Upper lobe of left lung (tissue), 6 donors: Measurements from ENCODE around the gene MAPK14. TPM values are rescaled to one million over a fixed set of nuclear protein-coding genes. Genes with fewer than 3 reads are reported as not detected.

Experiments
- ATAC-seq, 2 donors: fragments of 200-7000 bp; cut with Tn5 transposase; one replicate each; pipeline ENCODE4 v1.9.1; 2022; ENCODE audit warnings: mild to moderate bottlenecking in 2 of 2, moderate library complexity in 2 of 2; ENCODE audit not compliant: low FRiP score in 2 of 2
- DNase-seq, 2 donors: peaks; one replicate each; pipeline ENCODE4 v3.0.0-alpha.2; 2019 to 2020
- H3K27ac ChIP-seq, 4 donors: fragments of 200-600 bp; sonication (generic); one replicate each; pipeline ENCODE4 v1.5.1; 2016 to 2019
- H3K27me3 ChIP-seq, 4 donors: fragments of 200-600 bp; sonication (generic); one replicate each; pipeline ENCODE4 v1.5.1; 2017 to 2019
- H3K36me3 ChIP-seq, 4 donors: fragments of 200-600 bp; sonication (generic); one replicate each; pipeline ENCODE4 v1.5.1; 2016 to 2019
- H3K4me1 ChIP-seq, 4 donors: fragments of 200-600 bp; sonication (generic); one replicate each; pipeline ENCODE4 v1.5.1; 2018 to 2019
- H3K4me3 ChIP-seq, 4 donors: fragments of 200-600 bp; sonication (generic); one replicate each; pipeline ENCODE4 v1.5.1; 2017 to 2019; ENCODE audit warnings: mild to moderate bottlenecking in 2 of 4, moderate library complexity in 1 of 4
- H3K9me3 ChIP-seq, 4 donors: fragments of 200-600 bp; sonication (generic); one replicate each; pipeline ENCODE4 v1.5.1; 2018 to 2019
- EP300 ChIP-seq, 4 donors: sonication (generic); formaldehyde crosslinking; IDR thresholded peaks; one replicate each; pipeline ENCODE4 v1.5.1; 2017; ENCODE audit warnings: antibody characterized with exemption in 4 of 4, control low read depth in 2 of 4
- POLR2A ChIP-seq, 4 donors: fragments of 450-650 bp; IDR thresholded peaks; one replicate each; pipeline ENCODE4 v1.5.1; 2016 to 2017; ENCODE audit warnings: antibody characterized with exemption in 4 of 4, mild to moderate bottlenecking in 2 of 4
- POLR2AphosphoS5 ChIP-seq, 2 donors: sonication (generic); formaldehyde crosslinking; IDR thresholded peaks; one replicate each; pipeline ENCODE4 v1.5.1; 2017; ENCODE audit warnings: antibody characterized with exemption in 2 of 2
- WGBS, 2 donors: methylation state at CpG; one replicate each; pipeline ENCODE4 v1.1.5; 2017 to 2018; 5-methylcytosine and 5-hydroxymethylcytosine counted together
- total RNA-seq, 6 donors: library from RNA; depleted of rRNA in 4 of 6; stranded (reverse); fragments of >200 nt in 4 of 6; gene quantifications; one replicate each; pipeline versions ENCODE4 v1.1.0 to v1.2.1, GENCODE V29; 2016 to 2021
- TF ChIP-seq, protein P1 (sequence below), 6 experiments: fragments of 450-650 bp in 4 of 6; fragments of 200-600 bp in 2 of 6; sonication (generic) in 2 of 6; IDR thresholded peaks; one replicate each; pipeline ENCODE4 v1.5.1; 2016 to 2019; ENCODE audit warnings: antibody characterized with exemption in 6 of 6
- donor health status: DM: no; HTN: no; CAD: no; lungs with moderate emphysema.
- donor health status: DM: no; HTN: yes; CAD: no; lungs with severe emphysema.

MAPK14 gene
- total RNA-seq, 6 donors from 2014 or later = 39.8 to 96.3 (median 70.8) TPM

- Histone ChIP-seq H3K36me3 (no peaks in the 10 kb centered on the region), H3K4me3 (no peak overlapping the region), H3K9me3 (no peaks in the 10 kb centered on the region), H3K4me1 (no peaks in the 10 kb centered on the region), H3K27ac (no peak overlapping the region), H3K27me3 (no peaks in the 10 kb centered on the region)
- no peak for DNase-seq
- ATAC-seq = no peak
- WGBS, 2 donors = 58 to 67% methylated on average over 1 of the region's 1 CpG
- no peak for TF ChIP-seq POLR2A (IDR thresholded peaks at IDR 0.05)
- no peak for TF ChIP-seq EP300 (IDR thresholded peaks at IDR 0.05)
- no peak for TF ChIP-seq POLR2AphosphoS5 (IDR thresholded peaks at IDR 0.05)
- TF ChIP-seq, protein P1, sequence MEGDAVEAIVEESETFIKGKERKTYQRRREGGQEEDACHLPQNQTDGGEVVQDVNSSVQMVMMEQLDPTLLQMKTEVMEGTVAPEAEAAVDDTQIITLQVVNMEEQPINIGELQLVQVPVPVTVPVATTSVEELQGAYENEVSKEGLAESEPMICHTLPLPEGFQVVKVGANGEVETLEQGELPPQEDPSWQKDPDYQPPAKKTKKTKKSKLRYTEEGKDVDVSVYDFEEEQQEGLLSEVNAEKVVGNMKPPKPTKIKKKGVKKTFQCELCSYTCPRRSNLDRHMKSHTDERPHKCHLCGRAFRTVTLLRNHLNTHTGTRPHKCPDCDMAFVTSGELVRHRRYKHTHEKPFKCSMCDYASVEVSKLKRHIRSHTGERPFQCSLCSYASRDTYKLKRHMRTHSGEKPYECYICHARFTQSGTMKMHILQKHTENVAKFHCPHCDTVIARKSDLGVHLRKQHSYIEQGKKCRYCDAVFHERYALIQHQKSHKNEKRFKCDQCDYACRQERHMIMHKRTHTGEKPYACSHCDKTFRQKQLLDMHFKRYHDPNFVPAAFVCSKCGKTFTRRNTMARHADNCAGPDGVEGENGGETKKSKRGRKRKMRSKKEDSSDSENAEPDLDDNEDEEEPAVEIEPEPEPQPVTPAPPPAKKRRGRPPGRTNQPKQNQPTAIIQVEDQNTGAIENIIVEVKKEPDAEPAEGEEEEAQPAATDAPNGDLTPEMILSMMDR (IDR thresholded peaks at IDR 0.05) = no peak
These were observed 27.2 kb upstream of the MAPK14 start for GRCh38 chr6:36000451-36000850.

- no peak overlapping the region for H3K4me3 ChIP-seq
- 80 to 89% methylated on average over 4 of the region's 4 CpGs for WGBS, 2 donors
- H3K27ac ChIP-seq = peak overlapping the region in 1 of 4 donors; percentile 51
- no peak for DNase-seq
- no peaks in the 10 kb centered on the region for H3K27me3 ChIP-seq
- no peaks in the 10 kb centered on the region for H3K9me3 ChIP-seq
- no peaks in the 10 kb centered on the region for H3K4me1 ChIP-seq
- ATAC-seq = no peak
- TF ChIP-seq EP300 (IDR thresholded peaks at IDR 0.05) (no peak), POLR2AphosphoS5 (IDR thresholded peaks at IDR 0.05) (no peak), POLR2A (IDR thresholded peaks at IDR 0.05) (no peak)
- TF ChIP-seq, protein P1 (IDR thresholded peaks at IDR 0.05) = no peak
- no peaks in the 10 kb centered on the region for H3K36me3 ChIP-seq
These were observed 11.9 kb upstream of the MAPK14 start for GRCh38 chr6:36015666-36016065.

DNA sequence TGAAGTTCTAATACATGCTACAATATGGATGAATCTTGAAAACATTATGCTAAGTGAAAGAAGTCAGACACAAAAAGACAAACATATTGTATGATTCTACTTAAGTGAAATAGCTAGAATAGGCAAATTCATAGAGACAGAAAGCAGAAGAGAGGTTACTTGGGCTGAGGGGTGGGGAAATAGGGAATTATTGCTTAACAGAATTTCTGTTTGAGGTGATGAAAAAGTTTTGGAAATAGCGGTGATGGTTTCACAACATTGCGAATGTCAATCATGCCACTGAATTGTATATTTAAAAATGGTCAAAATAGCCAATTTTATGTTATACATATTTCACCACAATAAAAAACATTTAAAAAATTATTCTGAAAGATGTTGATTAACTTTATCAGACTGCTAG is 9.3 kb upstream of the MAPK14 start:
- TF ChIP-seq POLR2A (IDR thresholded peaks at IDR 0.05) (no peak), EP300 (IDR thresholded peaks at IDR 0.05) (no peak), POLR2AphosphoS5 (IDR thresholded peaks at IDR 0.05) (no peak)
- TF ChIP-seq, protein P1 (IDR thresholded peaks at IDR 0.05) = no peak
- Histone ChIP-seq H3K36me3 (no peaks in the 10 kb centered on the region), H3K9me3 (no peaks in the 10 kb centered on the region), H3K4me3 (no peak overlapping the region), H3K4me1 (no peaks in the 10 kb centered on the region), H3K27ac (peak overlapping the region in 3 of 4 donors; percentile 45 to 76 (median 64)), H3K27me3 (no peaks in the 10 kb centered on the region)
- no peak for DNase-seq
- ATAC-seq = no peak
- WGBS, 2 donors = 51 to 68% methylated on average over 2 of the region's 2 CpGs

DNA sequence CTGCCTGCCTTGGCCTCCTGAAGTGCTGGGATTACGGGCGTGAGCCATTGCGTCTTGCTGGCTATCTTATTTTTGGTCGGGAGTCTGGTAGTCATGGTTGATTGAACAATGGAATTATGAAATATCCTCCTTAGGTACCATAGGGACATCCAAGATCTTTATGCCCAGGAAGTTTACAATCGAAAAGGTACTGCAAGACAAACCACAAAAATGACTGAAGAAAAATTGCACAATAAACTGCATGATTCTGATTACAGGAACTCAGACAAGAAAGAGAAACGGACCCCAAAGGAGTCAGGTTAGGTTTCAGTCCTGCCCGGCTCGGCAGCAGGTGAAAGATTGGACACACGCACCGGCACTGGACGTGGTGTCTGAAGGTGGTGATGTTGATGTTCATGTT is 8.4 kb upstream of the MAPK14 start:
- Histone ChIP-seq H3K4me3 (no peak overlapping the region), H3K9me3 (no peaks in the 10 kb centered on the region), H3K27ac (peak overlapping the region; percentile 45 to 76 (median 58)), H3K4me1 (peaks cover 0 to under 1% (median under 1%) of the 10 kb centered on the region in 4 donors), H3K27me3 (peaks cover 0 to 2% (median 0%) of the 10 kb centered on the region in 4 donors), H3K36me3 (no peaks in the 10 kb centered on the region)
- no peak for TF ChIP-seq POLR2AphosphoS5 (IDR thresholded peaks at IDR 0.05)
- TF ChIP-seq POLR2A (IDR thresholded peaks at IDR 0.05) = no peak
- TF ChIP-seq, protein P1 (IDR thresholded peaks at IDR 0.05) = no peak
- TF ChIP-seq EP300 (IDR thresholded peaks at IDR 0.05) = no peak
- WGBS, 2 donors = 72 to 74% methylated on average over 11 of the region's 11 CpGs
- ATAC-seq (no peak), DNase-seq (no peak)

DNA sequence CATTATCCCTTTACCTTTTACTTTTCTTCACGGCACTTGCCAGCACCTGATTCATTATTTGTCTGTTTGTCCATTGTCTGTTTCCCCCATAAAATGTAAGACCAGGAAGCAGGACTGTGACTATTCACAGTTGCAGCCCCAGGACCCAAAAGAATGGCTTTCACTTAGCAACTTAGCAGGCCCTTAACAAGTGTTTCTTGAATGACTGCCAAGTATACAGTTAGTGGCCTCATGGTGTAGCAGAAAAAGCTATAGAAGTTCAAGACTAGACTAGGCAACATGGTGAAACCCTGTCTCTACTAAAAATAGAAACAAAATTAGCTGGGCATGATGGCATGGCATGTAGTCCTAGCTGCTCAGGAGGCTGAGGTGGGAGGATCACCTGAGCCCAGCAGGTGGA is 7.5 kb upstream of the MAPK14 start:
- Histone ChIP-seq H3K9me3 (no peaks in the 10 kb centered on the region), H3K27ac (peak overlapping the region in 2 of 4 donors; percentile 44 to 76), H3K36me3 (no peaks in the 10 kb centered on the region), H3K4me1 (peaks cover 0 to 7% (median 2%) of the 10 kb centered on the region in 4 donors), H3K27me3 (peaks cover 0 to 5% (median 0%) of the 10 kb centered on the region in 4 donors), H3K4me3 (no peak overlapping the region)
- no peak for TF ChIP-seq POLR2A (IDR thresholded peaks at IDR 0.05)
- DNase-seq = no peak
- ATAC-seq = no peak
- WGBS, 2 donors = 4 to 35% methylated on average over 1 of the region's 1 CpG
